H9 (cell line): ENCODE data around the gene NUCB2. TPM values are rescaled to one million over a fixed set of nuclear protein-coding genes. Genes with fewer than 3 reads are reported as not detected.

ENCODE experiments used
- DNase-seq: peaks from one replicate; pipeline ENCODE4 v3.0.0-alpha.2; 2017
- H2AFZ ChIP-seq: one replicate; pipeline ENCODE4 v1.6.1; 2013; ENCODE audit warnings: mild to moderate bottlenecking, low read length, control low read depth, moderate library complexity
- H2AK5ac ChIP-seq: 2 replicates; pipeline ENCODE4 v1.6.1; 2013; ENCODE audit warnings: low read length, control low read depth, mixed read lengths; ENCODE audit not compliant: insufficient read length
- H2BK120ac ChIP-seq: one replicate; pipeline ENCODE4 v1.6.1; 2013; ENCODE audit warnings: low read depth, mild to moderate bottlenecking, low read length, control low read depth, inconsistent platforms; ENCODE audit not compliant: poor library complexity, severe bottlenecking
- H2BK12ac ChIP-seq: 2 replicates; pipeline ENCODE4 v1.6.1; 2013; ENCODE audit warnings: low read length, control low read depth, mixed read lengths, low read depth; ENCODE audit not compliant: insufficient read length
- H2BK15ac ChIP-seq: 2 replicates; pipeline ENCODE4 v1.6.1; 2013; ENCODE audit warnings: low read depth, low read length, control low read depth
- H2BK20ac ChIP-seq: one replicate; pipeline ENCODE4 v1.6.1; 2013; ENCODE audit warnings: low read depth, mild to moderate bottlenecking, low read length, control low read depth, inconsistent platforms; ENCODE audit not compliant: poor library complexity, severe bottlenecking
- H2BK5ac ChIP-seq: 2 replicates; pipeline ENCODE4 v1.6.1; 2013; ENCODE audit warnings: low read length, control low read depth, mixed read lengths; ENCODE audit not compliant: insufficient read length
- H3K14ac ChIP-seq: 2 replicates; pipeline ENCODE4 v1.6.1; 2013; ENCODE audit warnings: low read length, control low read depth; ENCODE audit not compliant: insufficient read depth
- H3K18ac ChIP-seq: 2 replicates; pipeline ENCODE4 v1.6.1; 2013; ENCODE audit warnings: low read depth, mild to moderate bottlenecking, mixed read lengths, low read length, control low read depth; ENCODE audit not compliant: insufficient read length
- H3K23ac ChIP-seq: 2 replicates; pipeline ENCODE4 v1.6.1; 2013; ENCODE audit warnings: low read length, control low read depth, mixed read lengths, low read depth; ENCODE audit not compliant: insufficient read length
- H3K23me2 ChIP-seq: 2 replicates; pipeline ENCODE4 v1.6.1; 2013; ENCODE audit warnings: low read depth, mild to moderate bottlenecking, mixed read lengths, low read length, control low read depth; ENCODE audit not compliant: insufficient read length, poor library complexity, severe bottlenecking
- H3K27ac ChIP-seq: 2 replicates; pipeline ENCODE4 v1.5.1; 2013; ENCODE audit warnings: low read length, control low read depth, mixed read lengths, low read depth; ENCODE audit not compliant: insufficient read length
- H3K27me3 ChIP-seq: 2 replicates; pipeline ENCODE4 v1.6.1; 2013; ENCODE audit warnings: low read length, control low read depth, inconsistent platforms; ENCODE audit not compliant: insufficient read depth
- H3K4ac ChIP-seq: 2 replicates; pipeline ENCODE4 v1.6.1; 2013; ENCODE audit warnings: low read depth, mild to moderate bottlenecking, control low read depth, inconsistent platforms, low read length, moderate library complexity
- H3K4me1 ChIP-seq: 2 replicates; pipeline ENCODE4 v1.6.1; 2013; ENCODE audit warnings: low read length, control low read depth, inconsistent platforms; ENCODE audit not compliant: insufficient read depth
- H3K4me2 ChIP-seq: 2 replicates; pipeline ENCODE4 v1.6.1; 2013; ENCODE audit warnings: low read length, control low read depth, mixed read lengths; ENCODE audit not compliant: insufficient read length, insufficient read depth
- H3K56ac ChIP-seq: 2 replicates; pipeline ENCODE4 v1.6.1; 2013; ENCODE audit warnings: low read depth, mild to moderate bottlenecking, mixed read lengths, low read length, control low read depth; ENCODE audit not compliant: insufficient read length
- H3K79me1 ChIP-seq: 2 replicates; pipeline ENCODE4 v1.6.1; 2013; ENCODE audit warnings: low read depth, mild to moderate bottlenecking, moderate library complexity, low read length, control low read depth, inconsistent platforms; ENCODE audit not compliant: insufficient read depth, poor library complexity, severe bottlenecking
- H3K79me2 ChIP-seq: 2 replicates; pipeline ENCODE4 v1.6.1; 2013; ENCODE audit warnings: low read length, control low read depth, inconsistent platforms; ENCODE audit not compliant: insufficient read depth
- H3K9ac ChIP-seq: 2 replicates; pipeline ENCODE4 v1.6.1; 2013; ENCODE audit warnings: low read length, control low read depth, mixed read lengths; ENCODE audit not compliant: insufficient read length; ENCODE audit errors: extremely low read depth
- H3K9me3 ChIP-seq: one replicate; pipeline ENCODE4 v1.6.1; 2013; ENCODE audit warnings: low read depth, low read length, inconsistent platforms; ENCODE audit not compliant: control insufficient read depth
- H3T11ph ChIP-seq: one replicate; pipeline ENCODE4 v1.6.1; 2013; ENCODE audit warnings: mild to moderate bottlenecking, low read length, control low read depth, inconsistent platforms
- H4K20me1 ChIP-seq: one replicate; pipeline ENCODE4 v1.6.1; 2013; ENCODE audit not compliant: control insufficient read depth, insufficient read length, insufficient read depth
- H4K5ac ChIP-seq: 2 replicates; pipeline ENCODE4 v1.6.1; 2013; ENCODE audit warnings: low read depth, mild to moderate bottlenecking, mixed read lengths, low read length, control low read depth; ENCODE audit not compliant: insufficient read length
- H4K8ac ChIP-seq: replicated peaks from 2 replicates; pipeline ENCODE4 v1.6.1; 2013; ENCODE audit warnings: low read length, control low read depth, mixed read lengths, low read depth; ENCODE audit not compliant: insufficient read length
- H4K91ac ChIP-seq: 2 replicates; pipeline ENCODE4 v1.6.1; 2013; ENCODE audit warnings: low read depth, mild to moderate bottlenecking, moderate library complexity, mixed read lengths, low read length, control low read depth; ENCODE audit not compliant: insufficient read length
- H3K27ac Mint-ChIP-seq, 3 experiments: 2 replicates in 2 of 3; 3 replicates in 1 of 3; pipeline ENCODE4 v1.8.0; 2020 to 2021; ENCODE audit warnings: mixed read lengths in 3 of 3, mild to moderate bottlenecking in 1 of 3, moderate library complexity in 1 of 3
- H3K27me3 Mint-ChIP-seq: 2 replicates; pipeline ENCODE4 v1.8.0; 2021; ENCODE audit warnings: low read depth, mild to moderate bottlenecking, moderate library complexity, mixed read lengths
- H3K36me3 Mint-ChIP-seq, 3 experiments: 2 replicates in 2 of 3; 3 replicates in 1 of 3; pipeline ENCODE4 v1.8.0; 2020 to 2021; ENCODE audit warnings: low read depth in 3 of 3, mixed read lengths in 3 of 3; ENCODE audit not compliant: insufficient read depth in 1 of 3
- H3K4me1 Mint-ChIP-seq, 2 experiments: 2 replicates each; pipeline ENCODE4 v1.8.0; 2020; ENCODE audit warnings: mixed read lengths in 2 of 2
- H3K4me3 Mint-ChIP-seq, 2 experiments: 2 replicates in 1 of 2; 3 replicates in 1 of 2; pipeline ENCODE4 v1.8.0; 2020 to 2021; ENCODE audit warnings: mild to moderate bottlenecking in 2 of 2, mixed read lengths in 2 of 2, moderate library complexity in 1 of 2
- H3K9me3 Mint-ChIP-seq, 2 experiments: 2 replicates in 1 of 2; 3 replicates in 1 of 2; pipeline ENCODE4 v1.8.0; 2020; ENCODE audit warnings: mild to moderate bottlenecking in 2 of 2, mixed read lengths in 2 of 2, moderate library complexity in 1 of 2
- CTCF ChIP-seq: fragments of 200-600 bp; sonication (generic); conservative IDR thresholded peaks from 3 replicates; pipeline ENCODE4 v1.8.0; 2021; ENCODE audit warnings: antibody characterized with exemption, mild to moderate bottlenecking
- total RNA-seq: library from RNA; stranded (reverse); gene quantifications from 2 replicates; pipeline ENCODE4 v1.2.1, GENCODE V29; 2021

The NUCB2 gene
- total RNA-seq, 1 experiment from 2014 or later = 29.1 TPM

- H3K36me3 Mint-ChIP-seq = no peaks in the 10 kb centered on the region
- no peak overlapping the region for H3K9ac ChIP-seq
- H3K4me1 Mint-ChIP-seq = no peaks in the 10 kb centered on the region
Measured at GRCh38 chr11:17250561-17251350, 25.8 kb upstream of the NUCB2 start.

More at GRCh38 chr11:17250561-17251350, 25.8 kb upstream of the NUCB2 start:
- Histone ChIP-seq H3K23ac (no peak overlapping the region), H4K91ac (no peak overlapping the region), H3K27me3 (no peaks in the 10 kb centered on the region), H3K27ac (no peak overlapping the region), H4K5ac (no peak overlapping the region), H2BK12ac (no peak overlapping the region), H3K18ac (no peak overlapping the region), H3K4ac (no peak overlapping the region), H3T11ph (no peak overlapping the region), H2BK120ac (no peak overlapping the region), H2AFZ (no peak overlapping the region), H3K23me2 (no peaks in the 10 kb centered on the region), H3K9me3 (no peaks in the 10 kb centered on the region), H4K20me1 (no peaks in the 10 kb centered on the region), H4K8ac (no peak overlapping the region), H3K79me1 (no peaks in the 10 kb centered on the region), H2AK5ac (no peak overlapping the region), H3K14ac (no peak overlapping the region), H3K4me1 (no peaks in the 10 kb centered on the region), H3K56ac (no peak overlapping the region), H2BK20ac (no peak overlapping the region), H2BK15ac (no peak overlapping the region), H2BK5ac (no peak overlapping the region), H3K4me2 (no peak overlapping the region), H3K79me2 (no peaks in the 10 kb centered on the region)
- Mint-ChIP-seq H3K9me3 (no peaks in the 10 kb centered on the region), H3K27me3 (no peaks in the 10 kb centered on the region; the same call in 1 of the 2 replicates), H3K27ac (no peak overlapping the region; a peak in 1 of 7 replicates), H3K4me3 (no peak overlapping the region)
- TF ChIP-seq CTCF = no peak
- no peak for DNase-seq
